HG03095 (cell line): Measurements from ENCODE around the gene C3AR1.

Experiments used
- ATAC-seq: cut with Tn5 transposase; IDR thresholded peaks from one replicate; pipeline ENCODE4 v1.9.1; 2021; ENCODE audit warnings: moderate library complexity; ENCODE audit not compliant: unreplicated experiment

C3AR1 gene

DNA sequence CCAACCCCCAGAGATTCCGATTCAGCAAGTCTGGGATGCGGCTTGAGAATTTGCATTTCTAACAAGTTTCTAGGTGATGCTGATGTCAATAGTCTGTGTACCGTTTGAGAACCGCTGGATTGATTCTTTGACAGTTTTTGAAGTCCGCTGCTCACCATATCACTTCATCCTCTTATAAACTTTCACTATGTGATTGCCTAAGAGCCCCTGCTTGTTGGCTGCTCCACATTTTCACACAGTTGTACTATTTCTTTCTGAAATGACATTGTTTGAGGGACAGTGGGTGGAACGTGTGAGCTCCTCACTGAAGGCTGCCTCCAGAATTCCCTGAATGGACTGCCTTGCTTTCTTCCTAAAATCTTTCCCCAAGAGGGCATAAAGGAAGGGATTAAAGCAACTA lies 7.7 kb downstream of the C3AR1 start:
- no peak for ATAC-seq

GRCh38 chr12:8057839-8058238 lies 8.3 kb downstream of the C3AR1 start:
- no peak for ATAC-seq

DNA sequence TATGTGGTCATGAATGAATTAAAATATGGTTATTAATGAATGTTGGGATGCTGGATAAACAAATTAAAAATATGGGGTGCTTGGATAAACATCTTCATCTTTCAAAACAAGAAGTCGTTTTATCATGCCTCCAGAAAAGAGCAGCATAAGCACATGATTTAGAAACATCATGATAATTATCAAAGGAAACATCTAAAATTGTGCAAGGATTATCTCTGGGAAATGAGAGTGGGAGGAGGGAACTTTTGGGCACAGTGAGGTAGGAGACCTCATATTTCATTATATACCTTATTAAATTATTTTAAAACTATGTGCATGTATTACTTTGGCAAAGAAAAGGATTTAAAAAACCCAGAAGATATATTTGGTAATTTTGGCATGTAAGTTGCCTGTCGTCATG lies 8.9 kb downstream of the C3AR1 start:
- no peak for ATAC-seq

- ATAC-seq = no peak
These were observed 11.3 kb downstream of the C3AR1 start for GRCh38 chr12:8054816-8055215.

- no peak for ATAC-seq
These were observed 13.5 kb downstream of the C3AR1 start for GRCh38 chr12:8052679-8053078.

GRCh38 chr12:8050600-8051250 lies 15.4 kb downstream of the C3AR1 start:
- ATAC-seq = no peak

- no peak for ATAC-seq
These were observed 17.3 kb downstream of the C3AR1 start for GRCh38 chr12:8048906-8049305.

DNA sequence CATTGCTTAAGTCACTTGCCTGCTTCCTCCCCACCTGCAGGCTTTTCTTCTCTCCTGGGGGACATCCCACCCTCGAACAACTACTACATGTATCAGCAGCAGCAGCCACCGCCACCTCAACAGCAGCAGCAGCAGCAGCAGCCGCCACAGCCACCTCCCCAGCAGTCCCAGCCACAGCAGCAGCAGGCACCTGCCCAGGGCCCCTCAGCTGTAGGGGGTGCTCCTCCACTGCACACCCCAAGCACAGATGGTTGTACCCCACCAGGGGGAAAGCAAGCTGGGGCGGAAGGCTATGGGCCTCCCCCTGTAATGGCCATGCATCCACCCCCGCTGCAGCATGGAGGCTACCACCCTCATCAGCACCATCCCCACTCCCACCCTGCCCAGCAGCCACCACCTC lies 18.3 kb downstream of the C3AR1 start:
- no peak for ATAC-seq

DNA sequence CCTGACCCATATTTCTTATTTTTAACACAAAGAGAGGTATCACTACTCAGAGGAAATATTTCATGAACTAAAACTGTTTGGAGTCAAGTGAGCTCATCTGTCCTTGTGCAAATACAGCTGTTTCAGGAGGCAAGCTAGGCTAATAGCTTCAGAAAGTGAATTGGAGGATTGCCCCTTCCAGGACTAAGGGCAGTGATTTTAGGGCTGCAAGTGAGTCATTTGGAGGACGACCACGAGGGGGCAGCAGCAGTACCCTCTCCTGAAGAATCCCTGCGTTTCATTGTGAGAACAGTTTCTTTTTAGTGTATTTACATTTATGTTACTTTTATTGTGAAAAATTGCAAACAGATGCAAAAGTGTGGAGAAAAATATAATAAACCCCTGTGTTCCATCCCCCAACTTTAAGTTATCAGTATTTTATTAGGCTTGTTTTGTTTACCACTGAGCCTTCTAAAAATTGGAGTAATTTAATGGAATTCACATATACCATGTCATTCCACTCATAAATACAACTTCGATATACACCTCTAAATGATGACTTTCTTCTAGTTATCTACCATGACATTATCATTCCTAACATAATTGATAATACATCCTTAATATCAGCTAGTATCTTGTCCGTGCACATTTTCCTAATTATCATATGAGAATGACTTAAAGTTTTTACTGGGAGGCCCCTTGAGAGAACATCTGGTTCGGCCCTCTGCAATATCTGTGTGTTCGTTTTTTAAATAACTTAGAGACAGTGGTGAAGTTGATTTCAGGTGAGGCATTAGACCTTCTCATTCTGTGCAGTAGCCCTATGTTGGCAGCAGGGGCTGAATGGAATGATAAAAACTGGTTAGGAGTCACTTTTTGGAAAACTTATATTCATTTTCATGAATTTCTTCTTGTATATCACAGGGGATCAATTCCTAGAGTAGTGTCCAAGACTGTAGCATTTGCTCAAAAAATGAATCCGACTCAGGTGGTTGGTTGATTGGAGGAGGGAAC lies 19.9 kb downstream of the C3AR1 start:
- no peak for ATAC-seq

DNA sequence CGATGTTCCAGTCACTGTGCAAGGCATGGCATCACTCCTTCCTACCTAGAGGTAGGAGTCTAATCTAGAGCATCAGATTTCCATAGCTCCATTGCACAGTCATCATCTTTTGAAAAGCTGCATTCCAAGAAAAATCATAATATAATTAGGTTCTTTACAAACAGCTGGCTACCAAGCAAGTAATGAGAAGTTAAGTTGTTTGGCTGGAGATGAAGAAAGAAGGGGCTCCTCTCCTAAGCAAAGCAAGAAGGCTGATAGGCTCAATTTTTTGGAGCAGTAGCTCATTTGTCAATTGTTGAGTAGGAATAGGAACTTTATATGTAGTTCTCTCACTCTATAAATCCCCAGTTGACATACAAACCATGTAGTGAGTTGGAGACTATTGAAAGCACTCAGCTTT lies 25.4 kb downstream of the C3AR1 start:
- ATAC-seq = no peak

DNA sequence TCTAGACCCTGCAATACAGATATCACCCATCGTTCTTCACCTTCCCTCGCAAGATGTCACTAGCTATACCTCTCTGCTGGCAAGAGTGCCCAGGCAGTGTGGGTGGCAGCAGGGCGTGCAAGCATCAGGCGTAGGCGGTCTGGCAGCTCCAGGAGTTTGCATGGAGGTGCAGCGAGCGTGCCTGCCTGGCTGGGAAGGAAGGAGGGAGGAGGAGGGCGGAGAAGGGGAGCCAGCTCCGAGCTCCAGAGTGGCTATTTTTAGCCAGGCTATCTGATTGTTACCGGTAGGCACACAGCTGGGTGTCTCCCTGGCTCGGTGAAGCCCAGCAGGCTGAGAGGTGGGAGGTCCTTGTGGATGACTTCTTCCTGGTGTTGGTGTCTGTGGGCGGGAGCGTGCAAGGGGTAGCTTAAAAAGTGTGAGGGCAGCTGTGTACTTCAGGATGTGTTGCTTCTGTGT lies 27.5 kb downstream of the C3AR1 start:
- ATAC-seq = no peak

- no peak for ATAC-seq
These were observed 28.2 kb downstream of the C3AR1 start for GRCh38 chr12:8037947-8038346.

DNA sequence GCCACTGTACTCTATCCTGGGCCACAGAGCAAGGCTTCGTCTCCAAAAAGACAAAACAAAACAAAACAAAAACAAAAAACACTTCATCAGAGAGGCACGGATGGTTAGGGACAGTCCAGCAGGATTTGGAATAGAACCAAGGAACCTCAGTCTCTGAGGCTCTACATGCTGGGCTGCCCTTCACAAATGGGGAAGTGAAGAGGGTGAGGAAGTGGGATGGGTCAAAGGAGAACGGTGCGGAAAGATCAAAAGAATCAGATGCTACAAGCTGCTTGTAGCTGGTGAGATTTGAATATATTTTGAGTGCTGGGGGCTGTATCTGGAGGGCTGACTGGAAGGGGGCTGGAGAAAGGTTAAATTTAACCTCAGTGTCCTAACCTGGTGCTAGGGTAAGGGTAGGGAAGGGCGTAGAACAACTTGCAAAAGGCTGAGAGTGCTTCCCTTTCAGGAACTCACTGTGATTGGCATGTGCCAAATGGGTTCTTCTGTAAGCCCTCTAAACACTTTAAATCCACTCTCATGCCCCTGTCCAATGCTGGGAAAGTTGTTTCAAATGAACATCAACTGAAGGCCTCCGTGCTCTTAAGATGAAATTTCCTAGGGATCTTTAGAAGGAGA lies 29.0 kb downstream of the C3AR1 start:
- ATAC-seq = no peak

GRCh38 chr12:8036346-8036745 lies 29.8 kb downstream of the C3AR1 start:
- ATAC-seq = no peak

GRCh38 chr12:8035440-8036010 lies 30.6 kb downstream of the C3AR1 start:
- ATAC-seq = no peak

- no peak for ATAC-seq
These were observed 31.4 kb downstream of the C3AR1 start for GRCh38 chr12:8034802-8035201.

DNA sequence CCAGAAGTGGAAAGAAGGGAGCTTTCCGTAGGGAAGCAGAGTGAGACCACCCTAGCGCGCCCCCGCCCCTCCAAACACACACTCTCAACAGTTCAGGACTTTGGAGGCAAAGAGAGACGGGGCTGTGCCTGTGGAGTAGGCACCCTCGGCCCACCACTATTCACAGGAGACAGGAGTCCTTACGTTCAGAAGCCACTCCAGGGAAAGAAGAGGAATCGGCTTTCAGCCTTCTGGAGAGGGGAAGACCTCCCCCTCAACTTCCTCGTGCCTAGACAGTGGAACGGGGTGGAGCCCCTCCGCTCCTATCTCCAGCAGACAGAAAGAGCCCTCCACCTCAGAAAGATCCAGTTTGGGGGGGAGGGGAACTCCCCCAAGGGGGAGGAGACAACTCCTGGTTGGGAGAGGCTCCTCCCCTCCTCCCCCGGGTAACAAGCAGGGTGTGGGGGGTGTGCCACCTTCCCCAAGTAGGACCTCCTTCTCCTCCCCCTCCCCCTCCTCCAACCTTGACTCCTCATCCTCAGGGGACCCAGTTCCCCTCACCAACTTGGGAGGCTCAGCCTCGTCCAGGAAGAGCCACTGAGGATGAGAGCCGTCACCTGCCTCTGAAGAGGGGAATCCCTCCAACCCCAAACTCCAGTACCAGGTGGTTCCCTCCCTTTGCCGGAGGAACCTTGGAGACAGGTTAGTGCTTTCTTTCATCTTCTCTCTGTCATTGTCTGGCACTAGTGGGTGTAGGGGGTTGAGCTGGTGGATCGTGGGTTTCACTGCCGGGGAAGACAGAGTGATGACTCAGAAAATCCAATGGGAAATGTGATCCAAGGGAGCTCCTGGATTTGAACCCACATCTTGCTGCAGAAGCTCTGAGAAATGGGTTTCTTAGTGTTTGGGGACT lies 32.8 kb downstream of the C3AR1 start:
- no peak for ATAC-seq

DNA sequence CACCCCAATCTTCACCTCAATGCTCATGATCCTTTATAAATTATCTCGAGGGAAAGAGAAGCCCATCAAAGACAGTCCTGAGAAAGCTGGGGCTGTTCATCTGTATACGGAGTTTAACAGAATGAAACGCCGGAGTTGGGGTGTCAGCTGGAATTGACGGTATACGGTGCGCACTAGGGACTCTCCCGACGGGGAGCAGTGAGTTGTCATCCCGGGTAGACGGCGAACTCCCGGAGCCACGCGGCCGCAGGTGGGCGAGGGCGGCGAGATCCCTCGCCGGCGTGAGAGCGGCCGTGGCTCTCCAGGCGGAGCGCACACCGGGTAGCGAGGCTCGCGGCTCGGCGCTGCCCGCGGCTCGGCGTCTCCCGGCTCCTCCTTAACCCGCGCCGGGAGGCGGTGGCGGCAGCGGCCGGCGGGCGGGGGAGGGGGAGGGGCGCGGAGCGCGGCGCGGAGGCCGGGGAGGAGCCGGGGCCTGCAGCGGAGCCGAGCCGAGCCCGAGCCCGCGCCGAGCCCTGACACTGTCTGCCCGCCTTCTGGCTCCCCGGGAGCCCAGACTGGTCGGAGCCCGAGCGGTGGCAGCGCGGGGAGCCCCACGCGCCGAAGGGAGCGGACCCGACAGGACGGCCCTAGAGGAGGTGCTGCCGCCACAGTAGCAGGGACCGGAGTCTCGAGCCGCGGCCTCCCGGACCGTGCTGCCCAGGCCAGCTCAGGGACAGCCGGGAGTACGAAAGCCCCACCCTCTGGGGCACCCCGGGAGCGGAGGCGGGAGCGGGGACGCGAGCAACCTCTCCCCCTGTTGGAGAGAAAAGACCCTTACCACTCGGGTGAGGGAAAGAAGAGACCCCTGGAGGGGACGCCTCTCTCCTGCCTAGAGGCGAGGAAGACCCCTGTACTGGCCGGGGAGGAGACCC lies 33.7 kb downstream of the C3AR1 start, which contains the start of gene FOXJ2:
Gene FOXJ2 (plus strand): TSS at position 475 of the 911 bp plus-strand sequence. CDS start 7,117 bp downstream, outside the sequence.
- ATAC-seq = peak; percentile 66

- ATAC-seq = no peak
These were observed 34.3 kb downstream of the C3AR1 start for GRCh38 chr12:8031872-8032241.
